Measurements from ENCODE around the gene SMARCA4.

SMARCA4 gene

DNA sequence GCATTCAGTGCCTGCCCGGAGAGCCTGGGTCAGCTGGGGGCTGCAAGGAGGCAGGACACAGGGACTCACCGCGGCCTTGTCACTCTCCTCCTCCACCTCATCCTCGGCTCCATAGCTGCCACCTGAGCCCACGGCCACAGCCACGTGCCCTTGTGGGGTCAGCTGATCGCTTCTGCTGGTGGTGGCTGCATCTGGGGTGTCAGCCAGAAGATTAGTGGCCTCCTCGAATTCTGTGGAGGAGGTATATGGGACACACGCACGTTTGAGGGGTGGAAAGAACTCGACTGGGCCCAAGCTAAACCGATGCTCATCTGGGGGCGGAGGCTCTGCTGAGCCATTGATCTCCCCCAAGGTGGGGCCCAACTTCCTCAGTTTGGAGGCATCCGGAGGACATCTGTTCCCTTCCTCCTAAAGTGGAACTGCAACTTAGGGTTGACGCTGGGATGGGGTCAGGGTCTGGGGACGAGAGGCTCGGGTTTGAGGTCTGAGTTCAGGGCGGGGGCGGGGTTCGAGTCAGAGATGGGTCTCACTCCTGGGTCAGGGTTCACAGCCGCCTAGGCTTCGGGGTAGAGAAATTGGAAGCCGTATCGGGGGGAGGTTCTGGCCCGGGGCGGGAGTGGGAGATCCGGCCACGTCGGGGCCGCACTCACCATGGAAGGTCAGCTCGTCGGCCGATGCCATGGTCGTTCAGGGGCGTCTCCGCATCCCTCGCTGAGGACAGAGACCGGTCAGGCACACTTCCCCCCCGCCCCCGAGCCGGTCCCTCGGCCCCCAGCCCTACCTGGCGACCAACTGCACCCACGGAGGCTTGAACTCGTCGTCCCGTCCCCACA lies 32.9 kb upstream of the SMARCA4 start:
- POLR2A ChIA-PET = interaction anchor here (1.0 kb wide), 1 partner anchor 9 kb away, joined by 3 read pairs; no protein-coding TSS in a partner anchor

DNA sequence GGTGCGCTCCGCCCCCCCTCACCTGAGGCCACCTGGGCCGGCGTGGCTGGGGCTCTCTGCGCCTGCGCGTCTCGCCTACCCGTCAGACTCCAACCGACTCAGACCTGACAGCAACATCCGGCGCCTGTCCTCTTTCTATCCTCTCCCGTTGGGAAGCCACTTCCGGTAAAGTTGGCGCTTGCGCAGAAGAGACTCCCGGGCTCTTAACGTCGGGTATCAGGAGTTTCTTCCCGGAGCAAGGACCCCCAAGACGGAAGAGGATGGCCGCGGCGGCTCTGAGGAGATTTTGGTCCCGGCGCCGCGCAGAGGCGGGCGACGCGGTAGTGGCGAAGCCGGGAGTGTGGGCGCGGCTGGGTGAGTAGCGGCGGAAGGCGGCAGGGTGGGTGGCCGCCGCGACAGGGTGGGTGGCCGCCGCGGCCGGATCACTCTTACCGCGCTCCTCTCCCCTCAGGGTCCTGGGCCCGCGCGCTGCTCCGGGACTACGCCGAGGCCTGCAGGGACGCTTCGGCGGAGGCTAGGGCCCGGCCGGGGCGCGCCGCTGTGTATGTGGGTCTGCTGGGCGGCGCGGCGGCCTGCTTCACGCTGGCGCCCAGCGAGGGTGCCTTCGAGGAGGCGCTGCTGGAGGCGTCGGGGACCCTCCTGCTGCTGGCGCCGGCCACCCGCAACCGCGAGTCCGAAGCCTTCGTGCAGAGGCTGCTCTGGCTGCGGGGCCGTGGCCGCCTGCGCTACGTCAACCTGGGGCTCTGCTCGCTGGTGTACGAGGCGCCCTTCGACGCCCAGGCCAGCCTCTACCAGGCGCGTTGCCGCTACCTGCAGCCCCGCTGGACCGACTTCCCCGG lies 32.0 kb upstream of the SMARCA4 start, which contains the start of the genes TIMM29 and YIPF2:
TSS of gene TIMM29 (plus strand) at position 249 of the 839 bp plus-strand sequence. CDS start at position 261, 12 bp downstream.
TSS of gene YIPF2 (minus strand) at position 77 of the 839 bp plus-strand sequence. CDS start 229 bp downstream, outside the sequence.
- POLR2A ChIA-PET = interaction anchor here (1.0 kb wide), 1 partner anchor 10 kb away, joined by 3 read pairs; no protein-coding TSS in a partner anchor
- CTCF ChIA-PET = no interaction called here
- peak; percentile 98 for DNase-seq (ENCODE audit: extremely low spot score)
- TF ChIP-seq FOXK2 (IDR thresholded peaks at IDR 0.05) = peak; percentile 91
- TF ChIP-seq ELF4 (IDR thresholded peaks at IDR 0.05) = peak; percentile 76
- TF ChIP-seq NFRKB (IDR thresholded peaks at IDR 0.05) = peak; percentile 72
- peak; percentile 85 for TF ChIP-seq CTBP1 (IDR thresholded peaks at IDR 0.05; ENCODE audit: borderline replicate concordance)
- no peak for TF ChIP-seq LEF1 (IDR thresholded peaks at IDR 0.05; ENCODE audit: borderline replicate concordance)
- TF ChIP-seq SUZ12 (IDR thresholded peaks at IDR 0.05) = no peak
- TF ChIP-seq, protein P1, sequence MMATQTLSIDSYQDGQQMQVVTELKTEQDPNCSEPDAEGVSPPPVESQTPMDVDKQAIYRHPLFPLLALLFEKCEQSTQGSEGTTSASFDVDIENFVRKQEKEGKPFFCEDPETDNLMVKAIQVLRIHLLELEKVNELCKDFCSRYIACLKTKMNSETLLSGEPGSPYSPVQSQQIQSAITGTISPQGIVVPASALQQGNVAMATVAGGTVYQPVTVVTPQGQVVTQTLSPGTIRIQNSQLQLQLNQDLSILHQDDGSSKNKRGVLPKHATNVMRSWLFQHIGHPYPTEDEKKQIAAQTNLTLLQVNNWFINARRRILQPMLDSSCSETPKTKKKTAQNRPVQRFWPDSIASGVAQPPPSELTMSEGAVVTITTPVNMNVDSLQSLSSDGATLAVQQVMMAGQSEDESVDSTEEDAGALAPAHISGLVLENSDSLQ (IDR thresholded peaks at IDR 0.05) = peak; percentile 87

More for the DNA sequence above, 32.9 kb upstream of the SMARCA4 start:
- TF ChIP-seq, protein P1 (IDR thresholded peaks at IDR 0.05) = no peak
- no peak for TF ChIP-seq SUZ12 (IDR thresholded peaks at IDR 0.05)
- TF ChIP-seq ELF4 (IDR thresholded peaks at IDR 0.05) = no peak
- TF ChIP-seq ZNF384 (IDR thresholded peaks at IDR 0.05) = no peak
- no peak for TF ChIP-seq FOXM1 (IDR thresholded peaks at IDR 0.05; ENCODE audit: borderline replicate concordance)
- TF ChIP-seq CTBP1 (IDR thresholded peaks at IDR 0.05; ENCODE audit: borderline replicate concordance) = no peak
- TF ChIP-seq FOXK2 (IDR thresholded peaks at IDR 0.05) = no peak
- no peak for TF ChIP-seq HDGF (IDR thresholded peaks at IDR 0.05; ENCODE audit: borderline replicate concordance)
- no peak for TF ChIP-seq ARNT (IDR thresholded peaks at IDR 0.05)
- no peak for TF ChIP-seq LEF1 (IDR thresholded peaks at IDR 0.05; ENCODE audit: borderline replicate concordance)
- no peak for TF ChIP-seq FOXA1 (IDR thresholded peaks at IDR 0.05)
- TF ChIP-seq SP1 (IDR thresholded peaks at IDR 0.05) = no peak
- TF ChIP-seq NFRKB (IDR thresholded peaks at IDR 0.05) = no peak
- TF ChIP-seq L3MBTL2 (conservative IDR thresholded peaks at IDR 0.05) = no peak
- no peak for TF ChIP-seq TARDBP (IDR thresholded peaks at IDR 0.05)
- no peak for TF ChIP-seq BHLHE40 (IDR thresholded peaks at IDR 0.05; ENCODE audit: borderline replicate concordance)
- CTCF ChIA-PET = no interaction called here
- DNase-seq (ENCODE audit: extremely low spot score) = no peak

DNA sequence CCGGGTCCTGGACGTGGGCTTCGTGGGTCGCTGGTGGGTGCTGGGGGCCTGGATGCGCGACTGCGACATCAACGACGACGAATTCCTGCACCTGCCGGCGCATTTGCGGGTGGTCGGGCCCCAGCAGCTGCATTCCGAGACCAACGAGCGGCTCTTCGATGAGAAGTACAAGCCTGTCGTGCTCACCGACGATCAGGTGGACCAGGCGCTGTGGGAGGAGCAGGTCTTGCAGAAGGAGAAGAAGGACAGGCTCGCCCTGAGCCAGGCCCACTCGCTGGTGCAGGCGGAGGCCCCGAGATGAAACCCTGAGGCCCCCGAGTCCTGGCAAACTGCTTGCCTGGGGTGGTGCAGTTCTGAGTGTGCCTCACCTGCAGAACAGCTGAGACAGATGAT lies 31.4 kb upstream of the SMARCA4 start:
- ChIA-PET POLR2A (interaction anchor here (1.1 kb wide), 1 partner anchor 33 kb away, joined by 4 read pairs; no protein-coding TSS in a partner anchor), CTCF (interaction anchor here (1.4 kb wide), 1 partner anchor 58 kb away, joined by 5 read pairs; the partner anchor contains the start of gene CARM1)
- DNase-seq (ENCODE audit: extremely low spot score) = no peak
- no peak for TF ChIP-seq L3MBTL2 (conservative IDR thresholded peaks at IDR 0.05)
- TF ChIP-seq ELF4 (IDR thresholded peaks at IDR 0.05) = no peak
- no peak for TF ChIP-seq SP1 (IDR thresholded peaks at IDR 0.05)
- no peak for TF ChIP-seq FOXK2 (IDR thresholded peaks at IDR 0.05)
- no peak for TF ChIP-seq FOXM1 (IDR thresholded peaks at IDR 0.05; ENCODE audit: borderline replicate concordance)
- TF ChIP-seq NFRKB (IDR thresholded peaks at IDR 0.05) = no peak
- TF ChIP-seq LEF1 (IDR thresholded peaks at IDR 0.05; ENCODE audit: borderline replicate concordance) = no peak
- no peak for TF ChIP-seq SUZ12 (IDR thresholded peaks at IDR 0.05)
- TF ChIP-seq HDGF (IDR thresholded peaks at IDR 0.05; ENCODE audit: borderline replicate concordance) = no peak
- TF ChIP-seq ZNF384 (IDR thresholded peaks at IDR 0.05) = no peak
- no peak for TF ChIP-seq BHLHE40 (IDR thresholded peaks at IDR 0.05; ENCODE audit: borderline replicate concordance)
- TF ChIP-seq, protein P1 (IDR thresholded peaks at IDR 0.05) = no peak
- no peak for TF ChIP-seq TARDBP (IDR thresholded peaks at IDR 0.05)
- TF ChIP-seq FOXA1 (IDR thresholded peaks at IDR 0.05) = no peak
- no peak for TF ChIP-seq CTBP1 (IDR thresholded peaks at IDR 0.05; ENCODE audit: borderline replicate concordance)
- TF ChIP-seq ARNT (IDR thresholded peaks at IDR 0.05) = no peak

DNA sequence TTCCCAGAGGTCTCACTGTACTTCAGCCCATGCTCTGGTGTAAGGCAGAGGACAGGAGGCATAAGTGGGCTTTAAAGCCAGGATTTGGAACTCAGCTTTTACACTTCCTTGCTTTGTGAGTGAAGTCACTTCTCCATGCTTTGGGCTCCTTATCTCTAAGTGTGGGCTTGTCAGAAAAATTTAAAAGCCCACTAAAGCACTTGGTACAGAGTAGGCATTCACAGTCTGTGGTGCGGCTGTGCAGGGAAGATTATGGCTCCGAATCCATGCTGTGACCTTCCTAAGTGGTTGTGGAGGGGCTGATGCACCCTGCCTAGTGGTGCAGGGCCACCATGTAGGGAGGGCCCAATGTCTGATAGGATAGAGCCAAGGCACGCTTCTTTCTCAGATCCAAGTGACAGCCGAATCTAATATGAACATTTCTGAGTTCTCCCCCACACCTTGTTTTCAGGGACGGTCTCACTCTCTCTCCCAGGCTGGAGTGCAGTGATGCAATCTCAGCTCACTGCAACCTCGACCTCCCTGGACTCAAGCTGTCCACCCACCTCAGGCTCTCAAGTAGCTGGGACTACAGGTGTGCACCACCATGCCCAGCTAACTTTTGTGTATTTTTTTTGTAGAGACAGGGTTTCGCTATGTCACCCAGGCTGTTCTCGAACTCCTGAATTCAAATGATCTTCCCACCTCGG lies 25.3 kb upstream of the SMARCA4 start:
- CTCF ChIA-PET = interaction anchor here (1.7 kb wide), 1 partner anchor 100 kb away, joined by 6 read pairs; no protein-coding TSS in a partner anchor
- TF ChIP-seq L3MBTL2 (conservative IDR thresholded peaks at IDR 0.05) = no peak
- no peak for DNase-seq (ENCODE audit: extremely low spot score)
- POLR2A ChIA-PET = no interaction called here

DNA sequence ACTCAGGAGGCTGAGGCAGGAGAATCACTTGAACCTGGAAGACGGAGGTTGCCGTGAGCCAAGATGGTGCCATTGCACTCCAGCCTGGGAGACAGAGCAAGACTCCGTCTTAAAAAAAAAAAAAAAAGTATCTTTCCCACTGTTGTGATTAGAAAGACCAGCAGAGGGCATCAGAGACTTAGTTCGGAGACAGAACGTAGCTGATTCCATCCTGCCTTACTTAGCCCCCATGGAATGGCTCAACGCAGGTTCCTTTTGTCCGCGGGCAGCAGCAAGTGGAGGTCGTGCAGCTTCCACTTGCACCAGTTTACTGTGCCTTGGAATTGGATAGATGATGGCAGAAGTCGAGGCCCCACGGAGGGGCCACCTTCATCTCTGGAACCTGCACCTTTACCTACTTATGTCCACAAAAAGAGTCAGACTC lies 24.2 kb upstream of the SMARCA4 start:
- POLR2A ChIA-PET = interaction anchor here (0.5 to 0.9 kb wide), 3 partner anchors 24 to 190 kb away, joined by 3 to 4 read pairs (median 3); partner anchors contain the start of gene SMARCA4
- peak; percentile 79 for DNase-seq (ENCODE audit: extremely low spot score)
- CTCF ChIA-PET = interaction anchor here (0.6 to 1.7 kb wide), 14 partner anchors 12 to 202 kb away, joined by 3 to 6 read pairs (median 4); partner anchors contain the start of gene CARM1
- TF ChIP-seq, protein P1 (IDR thresholded peaks at IDR 0.05) = no peak
- TF ChIP-seq ZNF384 (IDR thresholded peaks at IDR 0.05) (peak; percentile 99), SUZ12 (IDR thresholded peaks at IDR 0.05) (no peak), FOXM1 (IDR thresholded peaks at IDR 0.05; ENCODE audit: borderline replicate concordance) (no peak), ARNT (IDR thresholded peaks at IDR 0.05) (no peak), FOXA1 (IDR thresholded peaks at IDR 0.05) (no peak)
